H1 (cell line): Measurements from ENCODE around the gene ADAMTS17. TPM values are rescaled to one million over a fixed set of nuclear protein-coding genes. Genes with fewer than 3 reads are reported as not detected.

Source experiments
- CTCF ChIA-PET: fragments of 300-600 bp; sonication (Branson Sonifier 250); formaldehyde crosslinking; loops from one replicate; lab custom pipeline; 2021; ENCODE audit not compliant: partially characterized antibody; lab: Charles Lee
- POLR2A ChIA-PET: fragments of 300-600 bp; sonication (Branson Sonifier 250); formaldehyde crosslinking; loops from one replicate; lab custom pipeline; 2021; ENCODE audit warnings: inconsistent platforms; ENCODE audit not compliant: partially characterized antibody; lab: Charles Lee
- DNase-seq, 2 experiments: peaks; one replicate each; pipeline versions ENCODE4 v3.0.0 to v3.0.0-alpha.2; 2010 to 2022; ENCODE audit warnings: low spot score in 2 of 2, low read depth in 1 of 2, mixed read lengths in 1 of 2
- FAIRE-seq: peaks from 2 replicates; lab custom pipeline; 2011; peaks lifted over from hg19 to GRCh38; lab: Jason Lieb, UNC
- H2AFZ ChIP-seq: 2 replicates; pipeline ENCODE4 v1.8.1; 2012; ENCODE audit warnings: low read length, inconsistent platforms
- H2AK5ac ChIP-seq: 2 replicates; pipeline ENCODE4 v1.6.1; 2013; ENCODE audit warnings: low read depth, low read length
- H2BK120ac ChIP-seq: replicated peaks from 2 replicates; pipeline ENCODE3; 2013; ENCODE audit warnings: low read depth, low read length, inconsistent platforms
- H2BK12ac ChIP-seq: 2 replicates; pipeline ENCODE4 v1.6.1; 2013; ENCODE audit warnings: low read depth, low read length
- H2BK15ac ChIP-seq: 2 replicates; pipeline ENCODE4 v1.6.1; 2013; ENCODE audit warnings: low read length
- H2BK20ac ChIP-seq: 2 replicates; pipeline ENCODE4 v1.6.1; 2013; ENCODE audit warnings: low read length
- H2BK5ac ChIP-seq: 2 replicates; pipeline ENCODE4 v1.6.1; 2013; ENCODE audit warnings: low read depth, low read length
- H3K14ac ChIP-seq: 2 replicates; pipeline ENCODE4 v1.6.1; 2013; ENCODE audit warnings: inconsistent platforms; ENCODE audit not compliant: insufficient read length
- H3K18ac ChIP-seq: 2 replicates; pipeline ENCODE4 v1.6.1; 2013; ENCODE audit warnings: low read length; ENCODE audit errors: extremely low read depth
- H3K23ac ChIP-seq: 2 replicates; pipeline ENCODE4 v1.6.1; 2013; ENCODE audit warnings: inconsistent platforms; ENCODE audit not compliant: insufficient read length
- H3K23me2 ChIP-seq: 2 replicates; pipeline ENCODE4 v1.6.1; 2013; ENCODE audit warnings: low read depth, low read length
- H3K27ac ChIP-seq: 2 replicates; pipeline ENCODE4 v1.6.1; 2011; ENCODE audit warnings: low read depth, low read length, inconsistent platforms
- H3K27me3 ChIP-seq, 4 experiments: replicated peaks in 1 of 4; 1 replicate in 1 of 4; 2 replicates in 3 of 4; pipeline versions ENCODE4 v1.6.1 to v1.8.1; 2011 to 2013; ENCODE audit warnings: low read length in 3 of 4, mild to moderate bottlenecking in 3 of 4, inconsistent platforms in 2 of 4, mixed read lengths in 2 of 4, moderate library complexity in 1 of 4; ENCODE audit not compliant: control insufficient read depth in 3 of 4, insufficient read depth in 3 of 4; ENCODE audit errors: extremely low read depth in 1 of 4
- H3K36me3 ChIP-seq, 4 experiments: 2 replicates each; pipeline versions ENCODE4 v1.6.1 to v1.8.1; 2011 to 2013; ENCODE audit warnings: mild to moderate bottlenecking in 4 of 4, low read length in 3 of 4, moderate library complexity in 2 of 4, control low read depth in 1 of 4, inconsistent platforms in 1 of 4; ENCODE audit not compliant: insufficient read depth in 4 of 4, control insufficient read depth in 2 of 4
- H3K4ac ChIP-seq: replicated peaks from 2 replicates; pipeline ENCODE3; 2013; ENCODE audit warnings: low read length, low read depth, mixed read lengths, inconsistent platforms; ENCODE audit not compliant: insufficient read length
- H3K4me1 ChIP-seq, 4 experiments: replicated peaks in 1 of 4; 1 replicate in 1 of 4; 2 replicates in 3 of 4; pipeline versions ENCODE4 v1.6.1 to v1.8.1; 2011 to 2013; ENCODE audit warnings: low read length in 3 of 4, inconsistent platforms in 2 of 4, mixed read lengths in 1 of 4; ENCODE audit not compliant: insufficient read depth in 4 of 4, control insufficient read depth in 3 of 4
- H3K4me2 ChIP-seq, 2 experiments: 2 replicates each; pipeline versions ENCODE4 v1.6.1 to v1.8.1; 2011 to 2013; ENCODE audit warnings: low read depth in 2 of 2, low read length in 2 of 2, control low read depth in 1 of 2, inconsistent platforms in 1 of 2, mild to moderate bottlenecking in 1 of 2; ENCODE audit not compliant: insufficient read depth in 1 of 2
- H3K4me3 ChIP-seq, 4 experiments: fragments of 200-600, 300-600 bp in 1 of 4; sonication (generic), shearing (Covaris generic), sonication (Bioruptor Twin) in 1 of 4; 2 replicates each; pipeline versions ENCODE4 v1.5.1 to v1.8.1; 2011 to 2016; ENCODE audit warnings: low read length in 4 of 4, low read depth in 3 of 4, control low read depth in 2 of 4, inconsistent platforms in 2 of 4, mild to moderate bottlenecking in 2 of 4, mixed read lengths in 1 of 4, moderate library complexity in 1 of 4; ENCODE audit not compliant: insufficient read depth in 2 of 4; ENCODE audit errors: extremely low read depth in 1 of 4
- H3K56ac ChIP-seq: replicated peaks from 2 replicates; pipeline ENCODE3; 2013; ENCODE audit warnings: low read depth, mild to moderate bottlenecking, mixed read lengths, low read length, inconsistent platforms; ENCODE audit not compliant: insufficient read length
- H3K79me1 ChIP-seq: 2 replicates; pipeline ENCODE4 v1.6.1; 2013; ENCODE audit warnings: low read depth, low read length, control low read depth
- H3K79me2 ChIP-seq, 2 experiments: 2 replicates each; pipeline versions ENCODE4 v1.6.1 to v1.8.1; 2012 to 2013; ENCODE audit warnings: low read length in 2 of 2, mild to moderate bottlenecking in 2 of 2, inconsistent platforms in 1 of 2; ENCODE audit not compliant: insufficient read depth in 2 of 2, control insufficient read depth in 1 of 2
- H3K9ac ChIP-seq, 4 experiments: replicated peaks in 1 of 4; 1 replicate in 1 of 4; 2 replicates in 3 of 4; pipeline versions ENCODE4 v1.6.1 to v1.8.1; 2011 to 2013; ENCODE audit warnings: low read depth in 3 of 4, low read length in 3 of 4, control low read depth in 2 of 4, mild to moderate bottlenecking in 2 of 4, moderate library complexity in 2 of 4, inconsistent platforms in 1 of 4; ENCODE audit errors: extremely low read depth in 1 of 4
- H3K9me3 ChIP-seq, 2 experiments: 2 replicates each; pipeline versions ENCODE4 v1.6.1 to v1.8.1; 2012 to 2013; ENCODE audit warnings: mild to moderate bottlenecking in 2 of 2, moderate library complexity in 2 of 2, control low read depth in 1 of 2, inconsistent platforms in 1 of 2, low read depth in 1 of 2, low read length in 1 of 2, mixed read lengths in 1 of 2; ENCODE audit not compliant: insufficient read depth in 2 of 2
- H4K20me1 ChIP-seq, 2 experiments: replicated peaks in 1 of 2; 2 replicates each; pipeline versions ENCODE3 to v1.8.1; 2011 to 2013; ENCODE audit warnings: inconsistent platforms in 2 of 2, low read length in 2 of 2, mild to moderate bottlenecking in 1 of 2; ENCODE audit not compliant: insufficient read depth in 2 of 2, control insufficient read depth in 1 of 2
- H4K5ac ChIP-seq: 2 replicates; pipeline ENCODE4 v1.6.1; 2013; ENCODE audit warnings: low read length, low read depth, mixed read lengths, inconsistent platforms; ENCODE audit not compliant: insufficient read length
- H4K8ac ChIP-seq: 2 replicates; pipeline ENCODE4 v1.8.0; 2013; ENCODE audit warnings: mild to moderate bottlenecking, moderate library complexity, low read length, inconsistent platforms; ENCODE audit not compliant: insufficient read depth; ENCODE audit errors: extremely low read depth
- H4K91ac ChIP-seq: replicated peaks from 2 replicates; pipeline ENCODE3; 2013; ENCODE audit warnings: low read length, mixed read lengths, inconsistent platforms; ENCODE audit not compliant: insufficient read length
- BRCA1 ChIP-seq: IDR thresholded peaks from 2 replicates; pipeline ENCODE4 v1.6.1; 2012; ENCODE audit warnings: low read depth, low read length, improper control_type of control experiment
- CBX5 ChIP-seq: fragments of 300-800, 300-1000 bp; sonication (generic); IDR thresholded peaks from 2 replicates; pipeline ENCODE4 v1.7.1; 2016; ENCODE audit warnings: antibody characterized with exemption, low read length, low read depth
- EZH2 ChIP-seq: fragments of 200-600 bp; sonication (generic); IDR thresholded peaks from 2 replicates; pipeline ENCODE4 v1.7.1; 2012; ENCODE audit warnings: low read depth, mild to moderate bottlenecking, moderate library complexity, low read length, inconsistent platforms; ENCODE audit not compliant: severe bottlenecking
- HDAC2 ChIP-seq, 2 experiments: fragments of 300-600 bp in 1 of 2; sonication (generic) in 1 of 2; IDR thresholded peaks; 2 replicates each; pipeline ENCODE4 v1.6.1; 2011 to 2012; ENCODE audit warnings: low read depth in 2 of 2, low read length in 2 of 2, mild to moderate bottlenecking in 2 of 2, moderate library complexity in 2 of 2, borderline replicate concordance in 1 of 2, inconsistent platforms in 1 of 2
- POLR2A ChIP-seq, 2 experiments: IDR thresholded peaks; 1 replicate in 1 of 2; 2 replicates in 1 of 2; pipeline ENCODE4 v1.6.1; 2011; ENCODE audit warnings: low read depth in 2 of 2, low read length in 2 of 2, mild to moderate bottlenecking in 2 of 2; ENCODE audit errors: control extremely low read depth in 1 of 2
- RFX5 ChIP-seq: IDR thresholded peaks from 2 replicates; pipeline ENCODE4 v1.6.1; 2011; ENCODE audit warnings: low read depth, low read length, improper control_type of control experiment, borderline replicate concordance
- RNF2 ChIP-seq: fragments of 200-900, 300-1000 bp; sonication (generic); IDR thresholded peaks from 2 replicates; pipeline ENCODE4 v1.7.1; 2016; ENCODE audit warnings: borderline replicate concordance, low read depth, mild to moderate bottlenecking, antibody characterized with exemption, low read length; ENCODE audit not compliant: poor library complexity, severe bottlenecking; ENCODE audit errors: missing control alignments
- SP4 ChIP-seq: IDR thresholded peaks from 2 replicates; pipeline ENCODE4 v1.6.1; 2012; ENCODE audit warnings: low read length, inconsistent platforms
- SUZ12 ChIP-seq: fragments of 200-600 bp; sonication (generic); IDR thresholded peaks from 2 replicates; pipeline ENCODE4 v1.6.1; 2012; ENCODE audit warnings: mild to moderate bottlenecking, inconsistent platforms, low read length, moderate library complexity, mixed read lengths
- ZNF274 ChIP-seq: IDR thresholded peaks from 2 replicates; pipeline ENCODE4 v1.7.0; 2012; ENCODE audit warnings: low read length, borderline replicate concordance; ENCODE audit errors: extremely low read depth
- WGBS, 2 experiments: shearing (Covaris generic) in 1 of 2; methylation state at CpG; one replicate each; pipeline versions ENCODE4 v1.1.6 to v1.1.7; 2013 to 2015; ENCODE audit warnings: low lambda C conversion rate in 2 of 2, mixed read lengths in 2 of 2, inconsistent platforms in 1 of 2, low coverage in 1 of 2, missing lambda C conversion rate in 1 of 2; ENCODE audit not compliant: insufficient replicate concordance in 2 of 2, insufficient coverage in 1 of 2, insufficient read length in 1 of 2; ENCODE audit errors: extremely low coverage in 1 of 2, missing lambda C conversion rate in 1 of 2; 5-methylcytosine and 5-hydroxymethylcytosine counted together
- polyA plus RNA-seq, 7 experiments: library from polyadenylated mRNA; depleted of rRNA in 3 of 7; stranded (reverse) in 5 of 7; unstranded in 2 of 7; fragments of >200 nt in 5 of 7; fragments of 200-250 nt in 2 of 7; gene quantifications; 1 replicate in 5 of 7; 2 replicates in 1 of 7; 4 replicates in 1 of 7; pipeline versions ENCODE4 v1.2.1 to v1.2.3, GENCODE V29; 2011 to 2013; ENCODE audit warnings: missing spikeins in 2 of 7, mixed read lengths in 2 of 7
- total RNA-seq: library from RNA; stranded (reverse); fragmentation: NEBNext Ultra II Directional; extraction: Animal tissue kit (Norgen Biotek cat#: 25700); gene quantifications from 2 replicates; pipeline ENCODE4 v1.2.1, GENCODE V29; 2021

The ADAMTS17 gene
- total and polyA plus RNA-seq, 2 of the 8 experiments (the other 6 are each of a cell fraction or from before 2014, with no cell fraction given): 0.51 to 1.7 TPM

DNA sequence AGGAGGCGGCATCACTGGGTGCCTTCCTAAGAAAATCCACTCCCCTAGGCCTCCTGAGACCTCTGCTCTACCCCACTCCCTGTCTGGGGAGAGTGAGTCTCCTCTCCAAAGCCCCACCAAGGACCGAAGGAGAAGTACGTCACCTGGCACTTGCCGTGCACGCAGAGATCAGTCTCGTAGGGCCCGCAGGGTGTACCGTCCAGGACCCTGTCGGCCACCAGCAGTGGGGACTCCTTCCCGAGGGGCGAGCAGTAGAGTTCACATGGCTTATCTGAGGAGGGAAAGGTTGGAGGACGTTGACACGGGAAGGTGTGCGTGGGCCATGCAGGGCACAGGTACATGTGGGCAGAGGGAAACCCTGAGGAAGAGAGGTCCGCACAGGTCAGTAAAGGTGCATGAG is 232.9 kb downstream of the ADAMTS17 start:
- Histone ChIP-seq H3K23me2 (no peaks in the 10 kb centered on the region), H3K27me3 (no peaks in the 10 kb centered on the region), H3K56ac (no peak overlapping the region), H2AFZ (no peak overlapping the region), H3K18ac (no peak overlapping the region), H3K4me2 (no peak overlapping the region), H3K27ac (no peak overlapping the region), H4K91ac (no peak overlapping the region), H2AK5ac (no peak overlapping the region), H2BK20ac (no peak overlapping the region), H3K4me1 (no peaks in the 10 kb centered on the region), H3K36me3 (no peaks in the 10 kb centered on the region), H2BK5ac (no peak overlapping the region), H3K23ac (no peak overlapping the region), H4K5ac (no peak overlapping the region), H3K9me3 (no peaks in the 10 kb centered on the region), H3K4me3 (no peak overlapping the region), H2BK12ac (no peak overlapping the region), H2BK15ac (no peak overlapping the region), H4K20me1 (no peaks in the 10 kb centered on the region), H3K14ac (no peak overlapping the region), H3K4ac (no peak overlapping the region), H2BK120ac (no peak overlapping the region), H3K79me1 (no peaks in the 10 kb centered on the region), H4K8ac (peak overlapping the region; percentile 28), H3K9ac (no peak overlapping the region), H3K79me2 (no peaks in the 10 kb centered on the region)
- FAIRE-seq: no peak
- ChIA-PET CTCF (interaction anchor here (0.9 to 1.6 kb wide), 6 partner anchors 10 to 237 kb away, joined by 3 read pairs; no protein-coding TSS in a partner anchor), POLR2A (no interaction called here)
- WGBS, 2 experiments: 95% methylated on average over 11 of the region's 15 CpGs; no CpG with 5 or more reads in 1 of the 2 experiments
- no peak for DNase-seq
- TF ChIP-seq ZNF274: no peak
- TF ChIP-seq CBX5: no peak
- no peak for TF ChIP-seq SUZ12
- TF ChIP-seq HDAC2 (IDR thresholded peaks at IDR 0.05; ENCODE audit: borderline replicate concordance in 1 of 2, low read depth in 2 of 2, low read length in 2 of 2): no peak
- TF ChIP-seq EZH2: no peak
- no peak for TF ChIP-seq SP4
- TF ChIP-seq BRCA1: no peak
- no peak for TF ChIP-seq RNF2
- TF ChIP-seq RFX5: no peak
- TF ChIP-seq POLR2A (IDR thresholded peaks at IDR 0.05; ENCODE audit: control extremely low read depth in 1 of 2, low read depth in 2 of 2, low read length in 2 of 2): no peak
- TF ChIP-seq, all 59 proteins: peak for 0
